ENCODE measurements around the gene PPP2R3A.
"Not testable (repeated sequence)": the region's sequence is repeated elsewhere in the genome, so short reads cannot be mapped to it uniquely, and the experiment has no call there.

PPP2R3A gene

DNA sequence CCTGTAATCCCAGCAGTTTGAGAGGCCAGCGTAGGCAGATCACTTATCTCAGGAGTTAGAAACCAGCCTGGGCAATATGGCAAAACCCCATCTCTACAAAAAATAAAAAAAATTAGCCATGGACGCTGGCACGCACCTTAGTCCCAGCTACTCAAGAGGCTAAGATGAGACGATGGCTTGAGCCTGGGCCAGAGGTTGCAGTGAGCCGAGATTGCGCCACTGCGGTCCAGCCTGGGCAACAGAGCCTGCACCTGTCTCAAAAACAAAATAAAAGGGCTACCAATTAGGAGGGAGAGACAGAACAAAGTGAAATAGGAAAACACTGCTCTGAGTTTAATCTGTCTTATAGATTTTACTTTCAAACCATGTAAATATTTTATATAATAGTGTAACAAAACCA is 196.8 kb downstream of the PPP2R3A start:
- DNase-seq = no peak

- not testable (repeated sequence) for DNase-seq
These were observed 198.1 kb downstream of the PPP2R3A start for GRCh38 chr3:136163607-136164006.

GRCh38 chr3:136166507-136166906 is 201.0 kb downstream of the PPP2R3A start:
- no peak for DNase-seq

- not testable (repeated sequence) for DNase-seq
These were observed 202.7 kb downstream of the PPP2R3A start for GRCh38 chr3:136168236-136168635.

GRCh38 chr3:136171097-136171542 is 205.6 kb downstream of the PPP2R3A start:
- no peak for DNase-seq

- no peak for DNase-seq
These were observed 208.5 kb downstream of the PPP2R3A start for GRCh38 chr3:136173939-136174490.

DNA sequence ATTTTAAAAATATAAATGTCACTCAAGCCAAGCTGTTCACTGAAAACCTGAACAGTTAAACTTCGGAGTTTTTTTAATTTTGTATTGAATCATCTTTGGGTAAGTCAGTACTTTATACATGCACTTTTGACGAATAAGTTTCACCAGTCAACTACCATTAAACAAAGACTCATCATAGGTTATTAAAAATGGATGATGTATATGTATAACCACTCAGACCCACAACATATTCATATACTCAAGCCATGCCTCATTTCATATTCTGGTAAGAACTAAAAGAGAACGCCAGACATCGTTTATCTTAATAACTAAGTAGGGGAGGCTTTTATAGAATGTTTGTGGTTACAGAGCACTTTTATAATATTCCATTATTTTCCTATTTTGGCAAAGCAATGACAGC is 212.3 kb downstream of the PPP2R3A start:
- no peak for DNase-seq

- DNase-seq = no peak
These were observed 216.2 kb downstream of the PPP2R3A start for GRCh38 chr3:136181741-136182140.

DNA sequence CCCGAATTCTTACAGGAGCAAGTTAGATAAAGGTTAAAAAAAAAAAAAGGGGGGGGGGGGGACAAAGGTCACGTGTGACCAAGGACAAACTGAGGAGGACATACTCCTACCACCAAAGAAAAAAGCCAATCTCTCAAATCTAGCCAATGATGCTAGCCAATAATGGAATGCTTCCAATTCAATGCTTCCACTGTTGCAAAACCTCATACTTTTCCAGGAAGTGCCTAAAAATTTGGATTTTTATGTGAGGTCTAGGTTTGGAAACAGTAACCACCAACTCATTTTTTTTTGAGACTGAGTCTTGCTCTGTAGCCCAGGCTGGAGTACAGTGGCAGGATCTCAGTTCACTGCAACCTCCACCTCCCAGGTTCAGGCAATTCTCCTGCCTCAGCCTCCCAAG is 219.2 kb downstream of the PPP2R3A start:
- DNase-seq = peak; percentile 31

DNA sequence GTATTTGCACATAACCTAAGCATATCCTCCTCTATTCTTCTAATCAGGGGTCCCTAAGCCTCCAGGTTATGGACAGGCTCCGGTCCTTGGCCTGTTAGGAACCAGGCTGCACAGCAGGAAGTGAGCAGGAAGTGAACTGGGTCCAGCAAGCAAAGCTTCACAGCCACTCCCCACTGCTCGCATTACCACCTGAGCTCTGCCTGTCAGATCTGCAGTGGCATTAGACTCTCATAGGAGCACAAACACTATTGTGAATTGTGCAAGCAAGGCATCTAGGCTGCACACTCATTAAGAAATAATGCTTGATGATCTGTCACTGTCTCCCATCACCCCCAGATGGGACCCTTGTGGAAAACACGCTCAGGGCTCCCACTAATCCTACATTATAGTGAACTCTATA is 220.8 kb downstream of the PPP2R3A start:
- peak; percentile 11 for DNase-seq

DNA sequence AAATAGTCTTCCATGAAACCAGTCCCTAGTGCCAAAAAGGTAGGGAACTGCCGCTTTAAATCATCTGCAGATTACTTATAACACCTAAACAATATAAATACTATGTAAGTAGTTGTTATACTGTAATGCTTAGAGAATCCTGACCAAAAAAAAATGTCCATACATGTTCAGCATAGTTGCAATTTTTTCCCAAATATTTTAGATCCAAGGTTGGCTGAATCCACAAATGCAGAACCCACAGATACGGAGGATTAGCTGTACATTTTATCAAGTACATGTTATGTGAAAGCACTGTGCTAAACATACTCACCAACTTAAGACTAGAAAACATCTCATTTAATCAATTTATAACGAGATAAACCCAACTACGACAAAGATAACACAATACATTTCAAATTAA is 221.3 kb downstream of the PPP2R3A start:
- peak; percentile 60 for DNase-seq

DNA sequence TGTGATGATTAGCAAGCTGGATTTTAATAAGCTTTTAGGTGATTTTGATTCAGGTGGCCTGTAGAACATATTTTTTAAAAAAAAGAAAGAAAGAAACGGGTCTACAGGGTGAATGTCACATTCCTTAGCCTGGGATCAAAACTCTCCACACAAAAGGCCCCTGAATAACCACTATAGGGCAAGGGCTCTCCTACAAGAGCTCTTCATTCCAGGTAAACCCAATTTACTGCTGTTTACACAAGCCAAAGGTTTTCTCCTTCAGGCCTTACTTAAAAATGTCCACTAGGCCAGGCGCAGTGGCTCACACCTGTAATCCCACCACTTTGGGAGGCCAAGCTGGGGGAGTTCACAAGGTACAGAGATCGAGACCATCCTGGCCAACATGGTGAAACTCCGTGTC is 222.3 kb downstream of the PPP2R3A start:
- DNase-seq = no peak

- DNase-seq = no peak
These were observed 223.5 kb downstream of the PPP2R3A start for GRCh38 chr3:136189043-136189442.

DNA sequence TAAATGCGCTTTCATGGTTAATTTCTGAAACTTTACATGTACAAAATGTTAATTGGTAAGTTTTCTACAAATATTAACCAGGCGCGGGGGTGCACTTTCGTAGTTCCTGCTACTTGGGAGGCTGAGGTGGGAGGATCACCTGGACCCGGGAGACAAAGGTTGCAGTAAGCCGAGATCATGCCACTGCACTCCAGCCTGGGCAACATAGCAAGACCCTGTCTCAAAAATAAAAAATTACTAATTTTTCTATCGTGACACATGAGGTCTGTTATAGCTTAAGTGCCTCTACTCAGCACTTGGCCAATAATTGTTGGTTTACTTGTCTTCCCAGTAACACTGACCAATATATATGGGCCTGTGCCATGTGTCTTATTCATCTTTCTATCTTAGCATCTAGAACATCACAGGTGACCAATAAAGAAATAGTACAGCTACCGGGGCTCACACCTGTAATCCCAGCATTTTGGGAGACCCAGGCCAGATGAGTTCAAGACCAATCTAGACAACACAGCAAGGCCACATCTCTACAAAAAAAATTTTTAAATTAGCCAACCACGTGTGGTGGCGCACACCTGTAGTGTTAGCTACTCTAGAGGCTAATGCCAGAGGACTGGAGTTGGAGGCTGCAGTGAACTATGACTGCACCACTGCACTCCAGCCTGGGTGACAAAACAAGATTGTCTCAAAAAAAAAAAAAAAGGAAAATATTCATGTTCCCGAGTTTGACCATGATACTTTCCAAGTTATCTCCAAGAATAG is 224.5 kb downstream of the PPP2R3A start:
- DNase-seq = no peak

GRCh38 chr3:136192195-136192594 is 226.7 kb downstream of the PPP2R3A start:
- DNase-seq = not testable (repeated sequence)

DNA sequence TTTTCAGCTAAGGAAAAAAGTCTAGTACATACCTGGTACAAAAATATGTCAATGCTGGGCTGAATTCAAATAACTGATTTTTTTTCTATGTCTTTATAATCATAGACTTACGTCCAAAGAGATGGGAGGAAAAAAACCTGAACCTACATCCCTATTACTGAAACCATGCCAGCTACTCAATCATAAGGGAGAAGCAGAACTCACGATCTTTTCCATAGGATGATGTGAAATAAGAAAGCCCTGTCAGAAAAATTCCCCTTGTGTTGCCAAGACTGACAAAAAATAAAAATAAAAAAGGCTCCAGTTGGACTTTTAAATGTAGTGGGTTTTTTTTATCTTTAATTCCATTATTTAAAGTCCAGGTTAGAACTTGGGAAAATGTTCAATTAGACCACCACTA is 227.3 kb downstream of the PPP2R3A start:
- no peak for DNase-seq

GRCh38 chr3:136193278-136194054 is 227.9 kb downstream of the PPP2R3A start:
- no peak for DNase-seq

GRCh38 chr3:136194409-136195257 is 229.1 kb downstream of the PPP2R3A start:
- peak; percentile 10 for DNase-seq

- peak; percentile 78 for DNase-seq
These were observed 229.9 kb downstream of the PPP2R3A start for GRCh38 chr3:136195258-136196063.

DNA sequence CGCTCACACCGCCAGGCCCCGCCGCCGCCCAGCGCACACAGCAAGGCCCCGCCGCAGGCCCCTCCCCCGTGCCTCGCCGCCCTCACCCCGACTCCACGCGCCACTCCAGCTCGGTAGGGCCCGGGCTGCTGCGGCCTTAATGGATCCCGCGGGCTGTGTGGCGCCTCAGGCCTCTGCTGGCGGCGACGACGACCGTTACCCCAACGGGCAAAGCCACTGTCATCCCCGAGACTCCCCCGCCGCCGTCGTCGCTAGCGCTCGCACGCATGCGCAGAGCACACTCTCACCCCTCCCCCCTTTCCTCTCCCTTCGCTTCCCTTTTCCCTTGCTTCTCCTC is 230.5 kb downstream of the PPP2R3A start, which contains the start of gene MSL2:
Gene MSL2, minus strand, starts transcription at position 272 of the 337 bp plus-strand sequence. CDS start 1,222 bp downstream, outside the sequence.
- DNase-seq = no peak

GRCh38 chr3:136196401-136197158 is 231.1 kb downstream of the PPP2R3A start:
- peak; percentile 100 for DNase-seq

All from fibroblast of skin of right quadriceps (primary cell).